ENCODE results near the gene GLRX. TPM values are rescaled to one million over a fixed set of nuclear protein-coding genes. Genes with fewer than 3 reads are reported as not detected.

GLRX gene
- total and polyA plus RNA-seq, 5 experiments from 2014 or later, result 110 to 232 (median 133) TPM

- ATAC-seq, result no peak
- no peak overlapping the region for H3K27ac Mint-ChIP-seq
- H3K4me3 Mint-ChIP-seq, result no peak overlapping the region
- H3K27me3 Mint-ChIP-seq, result no peaks in the 10 kb centered on the region
- POLR2A ChIA-PET, result interaction anchor here (0.8 to 1.1 kb wide), 2 partner anchors 16 to 20 kb away, joined by 3 read pairs; partner anchors contain the start of gene GLRX
- H3K4me1 Mint-ChIP-seq, result peaks cover 0 to 5% (median 3%) of the 10 kb centered on the region in 4 donors
- peaks cover 0 to 7% (median 0%) of the 10 kb centered on the region in 9 donors for H3K9me3 Mint-ChIP-seq
- H3K36me3 Mint-ChIP-seq, result peaks cover 0 to 6% (median 2%) of the 10 kb centered on the region in 3 donors
- no peak for DNase-seq
Measured at GRCh38 chr5:95801961-95802360, 20.6 kb downstream of the GLRX start.

DNA sequence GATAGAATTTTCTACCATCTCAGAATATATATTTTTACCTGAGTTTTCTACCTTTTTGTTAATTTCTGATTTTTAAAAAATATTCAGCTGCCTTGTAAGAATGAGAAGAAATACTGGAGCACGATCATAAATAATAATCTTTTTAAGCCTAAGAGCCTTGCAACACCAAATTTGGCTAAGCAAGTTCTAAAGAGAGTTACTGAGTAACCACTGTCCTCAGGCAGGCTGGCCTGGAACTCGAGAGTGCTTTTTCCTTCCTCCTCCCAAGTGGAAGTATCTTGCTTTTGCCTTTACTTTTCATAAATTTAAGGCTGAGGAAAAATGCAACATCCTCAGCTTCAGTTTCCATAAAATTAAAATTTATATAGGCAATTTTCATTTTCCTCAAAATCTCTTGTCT, 21.0 kb downstream of the GLRX start:
- POLR2A ChIA-PET, result interaction anchor here (0.8 to 1.1 kb wide), 2 partner anchors 16 to 21 kb away, joined by 3 read pairs; partner anchors contain the start of gene GLRX
- H3K36me3 Mint-ChIP-seq, result peaks cover 0 to 6% (median 2%) of the 10 kb centered on the region in 3 donors
- DNase-seq (no peak), ATAC-seq (no peak)
- H3K9me3 Mint-ChIP-seq, result peaks cover 0 to 7% (median 0%) of the 10 kb centered on the region in 9 donors
- no peak overlapping the region for H3K4me3 Mint-ChIP-seq
- peaks cover 0 to 5% (median 3%) of the 10 kb centered on the region in 4 donors for H3K4me1 Mint-ChIP-seq
- H3K27ac Mint-ChIP-seq, result no peak overlapping the region
- H3K27me3 Mint-ChIP-seq, result no peaks in the 10 kb centered on the region

DNA sequence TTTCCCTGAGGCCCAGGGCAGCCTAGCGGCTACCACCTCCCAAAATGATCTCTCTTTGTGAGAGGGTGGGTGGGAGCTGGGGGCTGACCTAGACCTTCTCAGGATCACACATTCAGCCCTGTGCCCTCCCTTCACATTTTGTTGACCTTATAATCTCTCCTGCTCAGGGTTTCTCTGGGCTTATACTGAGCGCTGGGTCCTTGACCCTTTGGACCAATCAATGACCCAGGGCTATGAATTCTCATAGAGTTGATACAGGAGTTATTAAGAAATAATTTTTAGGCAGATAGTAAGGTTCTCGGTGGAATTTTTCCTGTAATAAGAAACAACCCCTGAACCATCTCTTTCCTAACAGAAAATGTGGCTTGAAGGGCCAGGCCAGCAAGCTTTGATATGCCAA, 22.0 kb downstream of the GLRX start:
- H3K36me3 Mint-ChIP-seq, result peaks cover 0 to 6% (median 2%) of the 10 kb centered on the region in 3 donors
- H3K4me1 Mint-ChIP-seq, result peaks cover 0 to 5% (median 3%) of the 10 kb centered on the region in 4 donors
- POLR2A ChIA-PET, result interaction anchor here (1.3 kb wide), 1 partner anchor 8 kb away, joined by 3 read pairs; no protein-coding TSS in a partner anchor
- H3K27me3 Mint-ChIP-seq, result no peaks in the 10 kb centered on the region
- peaks cover 0 to 7% (median 0%) of the 10 kb centered on the region in 9 donors for H3K9me3 Mint-ChIP-seq
- DNase-seq, result no peak
- H3K4me3 Mint-ChIP-seq, result no peak overlapping the region
- peak overlapping the region in 1 of 10 donors; percentile 3 for H3K27ac Mint-ChIP-seq
- no peak for ATAC-seq

GRCh38 chr5:95799191-95799835, 23.2 kb downstream of the GLRX start:
- ATAC-seq, result no peak
- Mint-ChIP-seq H3K9me3 (peaks cover 0 to 2% (median 0%) of the 10 kb centered on the region in 9 donors), H3K4me1 (peaks cover 0 to 4% (median 2%) of the 10 kb centered on the region in 4 donors), H3K36me3 (peaks cover 0 to 3% (median 2%) of the 10 kb centered on the region in 3 donors), H3K27ac (no peak overlapping the region), H3K27me3 (no peaks in the 10 kb centered on the region), H3K4me3 (no peak overlapping the region)
- DNase-seq, result no peak
- POLR2A ChIA-PET, result interaction anchor here (1.3 kb wide), 1 partner anchor 9 kb away, joined by 3 read pairs; no protein-coding TSS in a partner anchor

GRCh38 chr5:95798545-95798944, 24.0 kb downstream of the GLRX start:
- POLR2A ChIA-PET, result no interaction called here
- H3K4me3 Mint-ChIP-seq, result no peak overlapping the region
- DNase-seq, result no peak

DNA sequence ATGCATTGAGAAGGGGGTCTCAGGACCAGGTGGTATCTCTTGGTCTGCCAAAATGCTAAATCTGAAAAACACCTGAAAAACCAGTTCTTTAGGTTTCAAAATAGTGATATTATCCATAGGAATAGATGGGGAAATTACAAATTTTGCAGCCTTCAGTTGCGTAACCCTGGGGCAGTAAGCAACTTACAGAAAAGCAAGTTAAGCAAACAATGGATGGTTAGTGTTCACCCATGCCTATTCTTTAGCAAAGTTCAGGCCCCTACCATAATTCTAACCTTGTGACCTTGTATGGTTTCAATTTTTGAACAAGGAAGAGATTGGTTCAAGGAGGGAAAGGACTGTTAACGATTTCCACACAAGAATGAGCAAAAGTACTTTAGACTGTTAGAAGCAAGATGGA, 24.5 kb downstream of the GLRX start:
- ATAC-seq (no peak), DNase-seq (no peak)
- Mint-ChIP-seq H3K9me3 (no peaks in the 10 kb centered on the region), H3K4me3 (no peak overlapping the region), H3K36me3 (peaks cover 0 to 3% (median 0%) of the 10 kb centered on the region in 3 donors), H3K27me3 (no peaks in the 10 kb centered on the region), H3K27ac (no peak overlapping the region), H3K4me1 (peaks cover 0 to 3% (median 2%) of the 10 kb centered on the region in 4 donors)
- POLR2A ChIA-PET, result no interaction called here

More at GRCh38 chr5:95798545-95798944, 24.0 kb downstream of the GLRX start:
- H3K27me3 Mint-ChIP-seq, result no peaks in the 10 kb centered on the region
- H3K27ac Mint-ChIP-seq, result no peak overlapping the region
- ATAC-seq, result no peak
- H3K4me1 Mint-ChIP-seq, result peaks cover 0 to 3% (median 2%) of the 10 kb centered on the region in 4 donors
- H3K9me3 Mint-ChIP-seq, result no peaks in the 10 kb centered on the region
- peaks cover 0 to 3% (median 0%) of the 10 kb centered on the region in 3 donors for H3K36me3 Mint-ChIP-seq

- H3K27me3 Mint-ChIP-seq, result no peaks in the 10 kb centered on the region
- ATAC-seq (no peak), DNase-seq (no peak)
- POLR2A ChIA-PET, result no interaction called here
- no peaks in the 10 kb centered on the region for H3K36me3 Mint-ChIP-seq
- H3K27ac Mint-ChIP-seq, result peak overlapping the region in 1 of 10 donors; percentile 59
- H3K9me3 Mint-ChIP-seq, result no peaks in the 10 kb centered on the region
- no peaks in the 10 kb centered on the region for H3K4me1 Mint-ChIP-seq
- H3K4me3 Mint-ChIP-seq, result no peak overlapping the region
Measured at GRCh38 chr5:95797301-95797700, 25.2 kb downstream of the GLRX start.

DNA sequence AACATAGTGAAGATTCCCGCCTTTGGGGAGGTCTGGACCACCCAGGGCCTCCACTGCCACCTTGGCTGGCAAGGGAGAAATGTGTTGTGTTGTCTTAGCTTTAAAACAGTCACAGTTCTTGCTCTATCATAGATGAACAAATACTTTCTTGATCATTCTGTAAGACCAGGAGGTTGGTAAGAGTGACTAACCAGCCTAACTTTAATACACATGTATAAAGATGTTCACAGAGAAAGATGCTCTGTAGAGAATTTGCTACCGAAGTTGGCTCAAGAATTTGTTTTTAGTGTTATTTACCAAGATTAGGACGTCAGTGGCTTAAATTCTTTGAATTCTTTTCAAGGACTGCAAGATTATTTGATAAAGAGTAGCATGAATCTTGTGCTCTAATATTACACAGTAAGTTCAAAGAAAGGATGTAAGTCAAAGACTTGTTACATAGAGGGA, 28.4 kb downstream of the GLRX start:
- Mint-ChIP-seq H3K9me3 (no peaks in the 10 kb centered on the region), H3K4me1 (no peaks in the 10 kb centered on the region), H3K4me3 (no peak overlapping the region), H3K27me3 (no peaks in the 10 kb centered on the region), H3K36me3 (no peaks in the 10 kb centered on the region), H3K27ac (no peak overlapping the region)
- DNase-seq, result no peak
- POLR2A ChIA-PET, result interaction anchor here (1.0 kb wide), 1 partner anchor 9 kb away, joined by 3 read pairs; no protein-coding TSS in a partner anchor
- no peak for ATAC-seq

- Mint-ChIP-seq H3K36me3 (no peaks in the 10 kb centered on the region), H3K9me3 (no peaks in the 10 kb centered on the region), H3K4me1 (peaks cover 0 to under 1% (median 0%) of the 10 kb centered on the region in 4 donors), H3K27me3 (no peaks in the 10 kb centered on the region), H3K4me3 (no peak overlapping the region), H3K27ac (peak overlapping the region in 1 of 10 donors; percentile 53)
- POLR2A ChIA-PET, result no interaction called here
- ATAC-seq (no peak), DNase-seq (no peak)
Measured at GRCh38 chr5:95791751-95792150, 30.8 kb downstream of the GLRX start.

- no peak overlapping the region for H3K27ac Mint-ChIP-seq
- ATAC-seq (no peak), DNase-seq (no peak)
- H3K4me3 Mint-ChIP-seq, result no peak overlapping the region
- H3K4me1 Mint-ChIP-seq, result peaks cover 4 to 14% (median 10%) of the 10 kb centered on the region in 4 donors
- POLR2A ChIA-PET, result interaction anchor here (0.9 kb wide), 1 partner anchor 21 kb away, joined by 3 read pairs; no protein-coding TSS in a partner anchor
- H3K27me3 Mint-ChIP-seq, result no peaks in the 10 kb centered on the region
- no peaks in the 10 kb centered on the region for H3K9me3 Mint-ChIP-seq
- H3K36me3 Mint-ChIP-seq, result no peaks in the 10 kb centered on the region
Measured at GRCh38 chr5:95788493-95788892, 34.0 kb downstream of the GLRX start.

DNA sequence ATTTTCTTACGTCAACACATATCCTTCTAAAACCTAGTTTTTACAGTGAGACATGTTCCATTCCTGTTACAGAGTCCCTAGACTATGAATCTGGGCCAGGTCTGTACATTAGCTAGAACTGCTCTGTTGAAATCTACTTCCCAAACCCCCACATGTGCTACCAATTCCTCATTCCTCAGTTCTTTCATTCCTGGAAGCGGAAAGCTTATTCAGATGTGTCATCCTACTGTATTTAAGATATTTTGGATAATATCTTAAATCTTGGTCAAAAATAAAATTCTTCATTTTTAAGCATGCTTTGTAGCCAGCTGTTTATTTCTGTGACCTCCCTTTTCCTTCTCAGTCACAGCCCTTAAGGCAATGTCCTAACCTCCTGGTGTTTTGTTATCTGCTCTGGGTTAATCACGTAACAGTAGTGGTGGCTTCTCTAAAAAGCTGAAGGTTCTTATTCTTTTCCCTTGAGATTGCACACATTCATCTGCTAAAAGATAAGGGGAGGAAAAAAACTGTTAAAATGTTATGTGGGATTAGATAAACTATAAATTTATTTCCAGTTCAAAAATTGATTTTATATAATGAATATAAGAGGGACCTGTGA, 35.6 kb downstream of the GLRX start:
- Mint-ChIP-seq H3K27ac (no peak overlapping the region), H3K9me3 (no peaks in the 10 kb centered on the region), H3K36me3 (no peaks in the 10 kb centered on the region), H3K4me1 (peaks cover 4 to 14% (median 10%) of the 10 kb centered on the region in 4 donors), H3K4me3 (no peak overlapping the region), H3K27me3 (no peaks in the 10 kb centered on the region)
- DNase-seq, result no peak
- no peak for ATAC-seq
- POLR2A ChIA-PET, result interaction anchor here (0.6 to 1.6 kb wide), 2 partner anchors 21 to 875 kb away, joined by 3 to 5 read pairs; partner anchors contain the start of gene CAST

DNA sequence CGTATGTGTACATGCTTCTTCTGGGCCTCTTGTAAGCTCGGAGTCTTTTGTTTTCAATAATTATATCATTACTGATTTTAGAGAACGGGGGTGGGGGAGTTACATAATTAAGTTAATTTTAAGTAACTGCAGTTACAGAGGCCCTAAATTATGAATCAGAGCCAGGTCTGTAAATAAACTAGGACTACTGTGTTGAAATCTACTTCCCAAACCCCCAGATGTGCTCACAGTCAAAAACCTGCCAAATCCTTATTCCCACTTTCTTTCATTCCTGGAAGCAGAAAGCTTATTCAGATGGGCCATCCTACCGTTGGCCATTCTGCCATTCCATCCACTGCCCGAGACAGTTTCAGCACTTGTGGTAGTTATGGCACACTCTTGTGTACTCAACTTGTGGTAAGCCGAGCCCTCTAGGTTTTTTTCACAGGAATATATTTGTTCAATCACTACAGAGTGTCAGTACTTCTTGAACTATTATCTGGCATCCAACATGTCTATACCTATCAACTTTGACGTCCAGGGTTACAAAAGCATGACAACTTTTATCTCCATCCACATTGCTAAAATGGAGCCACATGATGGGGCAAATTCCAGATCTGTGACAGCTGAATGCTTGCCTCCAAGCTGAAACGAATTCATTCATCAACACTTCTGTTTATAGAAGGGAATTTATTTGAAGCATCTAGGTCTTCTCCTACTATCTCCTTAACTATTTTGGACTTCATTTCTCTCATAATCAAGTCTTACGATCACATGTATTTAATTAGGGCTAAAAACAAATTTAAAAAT, 37.8 kb downstream of the GLRX start:
- H3K4me1 Mint-ChIP-seq, result peaks cover 7 to 21% (median 17%) of the 10 kb centered on the region in 4 donors
- ATAC-seq, result no peak
- POLR2A ChIA-PET, result interaction anchor here (0.6 to 1.5 kb wide), 7 partner anchors 9 to 230 kb away, joined by 3 to 5 read pairs (median 4); partner anchors contain the start of gene ARSK

More for the DNA sequence above, 37.8 kb downstream of the GLRX start:
- Mint-ChIP-seq H3K9me3 (no peaks in the 10 kb centered on the region), H3K27ac (peak overlapping the region in 4 of 10 donors; percentile 12 to 69 (median 32)), H3K27me3 (no peaks in the 10 kb centered on the region), H3K36me3 (no peaks in the 10 kb centered on the region), H3K4me3 (peak overlapping the region in 1 of 10 donors; percentile 44)
- no peak for DNase-seq
